NB4 (cell line): Measurements from ENCODE around the gene COX8C.
A peak's percentile ranks its signal among the peaks of the same experiment; 100 is the strongest.

ENCODE experiments used
- DNase-seq: peaks from one replicate; pipeline ENCODE4 v3.0.0; 2010; ENCODE audit warnings: low read depth
- H3K4me3 ChIP-seq: one replicate; pipeline ENCODE4 v1.5.1; 2011; ENCODE audit warnings: mild to moderate bottlenecking, low read depth, low read length, moderate library complexity
- CTCF ChIP-seq: IDR thresholded peaks from one replicate; pipeline ENCODE4 v1.5.1; 2012; ENCODE audit warnings: low read depth, low read length
- MAX ChIP-seq: IDR thresholded peaks from 2 replicates; pipeline ENCODE4 v1.6.1; 2011; ENCODE audit warnings: low read depth, low read length
- MYC ChIP-seq: IDR thresholded peaks from 2 replicates; pipeline ENCODE4 v1.6.1; 2011; ENCODE audit warnings: low read depth, low read length
- POLR2A ChIP-seq: IDR thresholded peaks from 2 replicates; pipeline ENCODE4 v1.6.1; 2011; ENCODE audit warnings: mild to moderate bottlenecking; ENCODE audit not compliant: insufficient read length; ENCODE audit errors: extremely low read depth

The COX8C gene

GRCh38 chr14:93328546-93328945 is 18.4 kb upstream of the COX8C start:
- H3K4me3 ChIP-seq = no peak overlapping the region
- TF ChIP-seq CTCF = no peak
- TF ChIP-seq MYC = no peak
- no peak for TF ChIP-seq POLR2A
- no peak for TF ChIP-seq MAX
- no peak for DNase-seq

- H3K4me3 ChIP-seq = peak overlapping the region; percentile 97
Observed at GRCh38 chr14:93329965-93330608, 16.9 kb upstream of the COX8C start.

GRCh38 chr14:93330609-93331000 is 16.4 kb upstream of the COX8C start:
- H3K4me3 ChIP-seq = peak overlapping the region; percentile 97
- DNase-seq = no peak
- no peak for TF ChIP-seq POLR2A
- TF ChIP-seq CTCF = no peak
- TF ChIP-seq MYC = no peak
- TF ChIP-seq MAX = no peak

More at GRCh38 chr14:93329965-93330608, 16.9 kb upstream of the COX8C start:
- no peak for DNase-seq
- no peak for TF ChIP-seq POLR2A
- TF ChIP-seq CTCF = no peak
- TF ChIP-seq MAX = no peak

- TF ChIP-seq MYC = no peak
- TF ChIP-seq MAX = no peak
- TF ChIP-seq CTCF = no peak
- no peak for TF ChIP-seq POLR2A
- DNase-seq = no peak
- peak overlapping the region; percentile 97 for H3K4me3 ChIP-seq
Observed at GRCh38 chr14:93331002-93331727, 15.8 kb upstream of the COX8C start.

GRCh38 chr14:93331728-93332396 is 15.1 kb upstream of the COX8C start:
- TF ChIP-seq POLR2A (no peak), CTCF (no peak), MAX (0 out of 2 replicates have a peak, but pooled peaks have one; percentile 7)
- no peak for DNase-seq
- H3K4me3 ChIP-seq = peak overlapping the region; percentile 97
